Measurements from ENCODE around the gene GFI1.
"Not testable (repeated sequence)": the region's sequence is repeated elsewhere in the genome, so short reads cannot be mapped to it uniquely, and the experiment has no call there.

GFI1 gene

GRCh38 chr1:92464588-92465255 lies 22.0 kb downstream of the GFI1 start:
- DNase-seq: no peak

- no peak for DNase-seq
Measured at GRCh38 chr1:92461364-92462097, 25.2 kb downstream of the GFI1 start.

GRCh38 chr1:92459871-92460320 lies 26.8 kb downstream of the GFI1 start:
- no peak for DNase-seq

GRCh38 chr1:92458146-92458545 lies 28.6 kb downstream of the GFI1 start:
- no peak for DNase-seq

- DNase-seq: no peak
Measured at GRCh38 chr1:92447976-92448375, 38.7 kb downstream of the GFI1 start.

GRCh38 chr1:92447033-92447681 lies 39.6 kb downstream of the GFI1 start:
- DNase-seq: no peak

- DNase-seq: no peak
Measured at GRCh38 chr1:92446546-92446945, 40.2 kb downstream of the GFI1 start.

- no peak for DNase-seq
Measured at GRCh38 chr1:92445865-92446264, 40.9 kb downstream of the GFI1 start.

GRCh38 chr1:92444351-92444750 lies 42.4 kb downstream of the GFI1 start:
- DNase-seq: no peak

- DNase-seq: no peak
Measured at GRCh38 chr1:92443893-92444292, 42.8 kb downstream of the GFI1 start.

- no peak for DNase-seq
Measured at GRCh38 chr1:92442351-92442750, 44.4 kb downstream of the GFI1 start.

- DNase-seq: no peak
Measured at GRCh38 chr1:92441697-92442342, 44.9 kb downstream of the GFI1 start.

- no peak for DNase-seq
Measured at GRCh38 chr1:92441316-92441696, 45.4 kb downstream of the GFI1 start.

- DNase-seq: no peak
Measured at GRCh38 chr1:92439291-92439690, 47.4 kb downstream of the GFI1 start.

- not testable (repeated sequence) for DNase-seq
Measured at GRCh38 chr1:92434572-92434971, 52.2 kb downstream of the GFI1 start.

GRCh38 chr1:92430030-92430429 lies 56.7 kb downstream of the GFI1 start:
- no peak for DNase-seq

- no peak for DNase-seq
Measured at GRCh38 chr1:92425617-92426016, 61.1 kb downstream of the GFI1 start.
